GM19193 (cell line): ENCODE data around the gene ANKS1A.

Source experiments
- POLR2A ChIP-seq: IDR thresholded peaks from 4 replicates; pipeline ENCODE4 v1.6.1; 2011; ENCODE audit not compliant: insufficient read depth, insufficient read length; ENCODE audit errors: extremely low read depth

ANKS1A gene

DNA sequence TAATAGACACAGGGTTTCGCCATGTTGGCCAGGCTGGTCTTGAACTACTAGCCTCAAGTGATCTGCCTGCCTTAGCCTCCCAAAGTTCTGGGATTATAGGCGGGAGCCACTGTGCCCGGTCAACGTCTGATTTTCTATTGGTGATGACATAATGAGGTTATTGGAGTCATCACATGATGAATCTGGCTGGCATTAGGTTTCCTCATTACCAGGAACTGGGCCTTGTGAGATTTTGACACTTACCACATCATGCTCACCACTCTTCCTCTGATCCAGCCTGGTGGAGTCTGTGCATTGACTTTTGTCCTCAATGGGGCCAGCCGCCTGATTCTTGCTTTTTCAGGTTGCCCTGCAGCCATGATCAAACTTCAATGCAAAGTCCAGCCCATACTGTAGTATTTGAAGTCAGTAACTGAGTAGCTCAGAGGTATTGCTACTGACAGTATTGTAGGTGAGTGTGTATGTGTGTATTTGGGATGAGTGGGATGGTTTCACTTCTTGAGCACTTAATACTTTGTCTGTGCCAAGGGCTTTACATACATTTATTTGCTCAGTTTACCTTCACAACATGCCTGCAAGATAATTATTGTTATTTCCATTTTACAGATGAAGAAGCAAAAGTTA lies 16.0 kb downstream of the ANKS1A start:
- no peak for TF ChIP-seq POLR2A

DNA sequence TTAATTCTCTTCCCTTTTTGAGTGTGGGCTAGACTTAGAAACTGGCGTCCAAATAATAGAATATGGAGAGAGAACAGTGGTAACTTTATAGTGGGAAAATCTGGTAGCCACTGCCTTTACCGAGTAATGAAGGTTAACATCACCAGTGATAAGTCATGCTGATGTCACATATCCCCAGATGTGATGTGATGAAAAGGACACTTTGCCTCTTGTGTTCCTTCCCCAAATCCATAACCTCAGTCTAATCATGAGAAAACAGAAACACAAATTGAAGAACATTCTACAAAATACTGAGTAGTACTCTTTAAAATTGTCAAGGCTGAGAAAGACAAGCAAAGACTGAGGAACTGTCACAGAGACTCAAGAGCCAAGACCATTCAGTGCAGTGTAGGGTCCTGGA lies 17.8 kb downstream of the ANKS1A start:
- TF ChIP-seq POLR2A: no peak

DNA sequence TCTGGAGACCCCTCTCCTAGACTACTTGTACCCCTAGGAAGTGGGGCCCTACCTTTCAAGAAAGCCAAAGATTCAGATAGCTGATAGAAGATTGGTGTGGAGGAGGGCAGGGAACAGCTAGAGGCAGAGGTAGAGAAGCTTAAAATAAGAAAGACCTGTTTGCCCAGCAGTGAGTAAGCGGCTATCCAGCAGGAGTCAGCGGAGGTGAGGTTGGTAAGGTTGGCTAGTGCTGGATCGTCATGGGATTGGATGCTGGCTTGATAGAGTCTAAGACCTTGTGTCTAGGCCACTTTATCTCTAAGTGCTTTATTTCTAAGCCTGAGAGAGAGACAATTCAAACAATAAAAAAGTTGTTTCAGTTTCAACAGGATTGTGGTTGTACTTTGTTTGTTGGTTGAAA lies 19.1 kb downstream of the ANKS1A start:
- TF ChIP-seq POLR2A: no peak

DNA sequence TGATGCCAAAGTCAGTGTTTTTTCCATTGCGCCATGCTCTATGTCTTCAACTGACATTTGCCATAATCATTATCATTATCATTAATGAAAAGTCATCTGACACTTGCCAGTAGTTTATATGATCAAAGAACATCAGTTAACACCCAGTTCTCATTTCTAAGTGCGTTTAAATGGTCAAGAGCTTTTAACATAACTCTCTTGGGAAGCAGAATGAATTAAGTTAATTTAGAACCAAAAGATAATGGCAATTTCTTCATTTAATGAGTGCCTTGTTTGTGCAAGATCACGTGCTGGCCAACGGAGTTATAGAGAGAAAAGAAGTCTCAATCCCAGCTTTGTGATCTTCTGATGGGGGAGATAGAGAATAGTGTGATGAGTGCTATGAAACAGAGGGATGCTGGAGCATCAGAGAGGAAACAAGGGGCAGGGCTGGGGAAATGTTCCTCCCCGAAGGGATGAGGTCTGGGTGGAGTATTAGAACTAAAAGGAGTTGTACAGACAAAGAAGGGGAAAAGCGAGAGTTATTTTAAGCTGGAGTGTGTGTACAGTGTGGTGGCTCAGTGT lies 20.3 kb downstream of the ANKS1A start:
- no peak for TF ChIP-seq POLR2A

DNA sequence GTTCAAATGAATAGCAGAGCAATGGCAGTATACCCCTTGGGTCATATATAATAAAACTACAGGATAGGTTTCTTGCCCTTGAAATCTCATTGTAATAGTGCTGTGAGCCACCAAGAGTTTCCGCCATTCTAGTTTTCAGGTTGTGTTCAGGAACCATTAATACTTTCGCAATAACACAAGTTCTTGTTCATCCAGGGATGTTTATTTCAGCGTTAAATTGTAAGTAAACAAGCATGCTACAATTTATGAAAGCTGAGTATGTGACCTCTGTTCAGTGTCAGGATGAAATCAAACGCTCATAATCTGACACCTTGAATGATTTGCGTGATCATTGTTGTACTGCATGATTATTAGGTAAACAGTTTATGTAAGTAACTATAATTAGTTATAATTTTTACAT lies 22.8 kb downstream of the ANKS1A start:
- TF ChIP-seq POLR2A: no peak

DNA sequence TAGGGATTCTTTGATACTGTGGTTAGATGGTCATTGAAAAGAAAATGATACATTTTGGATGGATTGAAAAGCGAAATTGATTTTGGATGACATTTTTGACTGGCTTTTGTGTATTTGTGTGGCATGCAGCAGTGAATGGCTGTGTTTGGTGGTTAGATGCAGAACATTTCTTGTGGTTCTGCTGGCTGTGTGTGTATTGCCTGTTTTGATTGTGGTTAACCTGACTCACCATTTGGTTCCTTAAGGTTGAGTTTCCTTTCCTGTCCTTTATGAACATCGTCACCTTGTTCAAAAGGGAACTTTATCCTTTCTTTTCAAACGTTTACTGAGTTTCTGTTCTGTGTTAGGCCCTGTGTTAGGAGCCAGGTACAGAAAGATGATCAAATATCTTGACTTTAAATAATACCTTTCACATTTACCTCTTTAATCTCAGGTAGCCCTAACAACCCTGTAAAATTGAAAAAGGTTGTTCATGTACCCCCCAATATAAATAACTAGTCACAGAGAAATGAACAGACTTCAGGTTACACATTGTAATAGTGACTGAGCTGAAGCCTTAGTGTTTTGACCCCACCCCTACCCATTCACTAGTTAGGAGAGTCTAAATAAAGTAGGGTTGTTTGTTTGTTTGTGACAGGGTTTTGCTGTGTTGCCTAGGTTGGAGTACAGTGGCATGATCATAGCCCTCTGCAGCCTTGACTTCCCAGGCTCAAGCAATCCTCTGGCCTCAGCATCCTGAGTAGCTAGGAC lies 23.8 kb downstream of the ANKS1A start:
- no peak for TF ChIP-seq POLR2A

DNA sequence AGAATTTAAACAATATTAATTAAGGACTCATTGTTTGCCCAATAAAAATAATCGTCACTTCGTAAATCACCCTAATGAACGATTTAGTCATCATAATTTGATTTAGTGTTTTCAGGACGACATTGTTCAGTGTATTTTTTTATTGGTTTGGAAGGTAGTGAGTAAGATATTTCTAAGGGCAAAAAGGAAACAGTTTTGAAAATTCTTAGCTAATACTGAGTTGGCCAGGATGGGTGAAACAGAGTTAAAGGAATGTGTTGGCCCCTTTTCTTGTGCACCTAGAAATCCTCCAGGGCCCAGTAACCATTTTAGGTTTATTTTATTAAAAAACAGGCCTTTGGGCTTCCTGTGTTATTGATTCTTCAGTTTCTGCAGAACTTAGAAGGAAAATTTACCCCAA lies 25.3 kb downstream of the ANKS1A start:
- TF ChIP-seq POLR2A: no peak

DNA sequence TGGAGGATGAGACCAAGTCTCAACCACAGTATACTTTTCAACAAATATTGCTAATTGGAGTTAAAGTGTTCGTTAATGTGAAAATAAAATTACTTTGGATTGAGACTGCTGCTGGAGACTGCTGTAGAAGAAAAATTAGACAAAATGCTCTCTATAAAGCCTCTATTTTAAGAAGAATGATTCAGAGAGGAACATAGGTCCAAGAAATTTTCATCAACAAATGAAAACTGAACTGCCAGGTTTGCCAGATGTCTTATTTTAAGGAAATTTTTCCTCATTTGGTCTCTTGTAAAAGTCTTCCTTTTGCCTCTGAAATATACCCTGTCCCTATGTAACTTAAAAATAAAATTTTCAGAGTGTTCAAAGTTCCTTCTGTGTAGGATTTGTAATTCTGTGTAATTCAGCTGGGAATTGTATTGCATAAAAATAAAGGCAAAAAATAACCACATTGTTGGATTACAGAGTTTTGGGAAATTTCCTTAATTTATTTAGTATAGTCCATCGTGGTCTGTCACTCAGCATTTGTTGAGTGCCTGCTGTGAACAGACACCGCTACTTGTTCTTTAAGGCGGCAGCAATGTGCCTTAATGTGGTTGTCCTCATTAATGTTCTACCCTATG lies 27.4 kb downstream of the ANKS1A start:
- no peak for TF ChIP-seq POLR2A

DNA sequence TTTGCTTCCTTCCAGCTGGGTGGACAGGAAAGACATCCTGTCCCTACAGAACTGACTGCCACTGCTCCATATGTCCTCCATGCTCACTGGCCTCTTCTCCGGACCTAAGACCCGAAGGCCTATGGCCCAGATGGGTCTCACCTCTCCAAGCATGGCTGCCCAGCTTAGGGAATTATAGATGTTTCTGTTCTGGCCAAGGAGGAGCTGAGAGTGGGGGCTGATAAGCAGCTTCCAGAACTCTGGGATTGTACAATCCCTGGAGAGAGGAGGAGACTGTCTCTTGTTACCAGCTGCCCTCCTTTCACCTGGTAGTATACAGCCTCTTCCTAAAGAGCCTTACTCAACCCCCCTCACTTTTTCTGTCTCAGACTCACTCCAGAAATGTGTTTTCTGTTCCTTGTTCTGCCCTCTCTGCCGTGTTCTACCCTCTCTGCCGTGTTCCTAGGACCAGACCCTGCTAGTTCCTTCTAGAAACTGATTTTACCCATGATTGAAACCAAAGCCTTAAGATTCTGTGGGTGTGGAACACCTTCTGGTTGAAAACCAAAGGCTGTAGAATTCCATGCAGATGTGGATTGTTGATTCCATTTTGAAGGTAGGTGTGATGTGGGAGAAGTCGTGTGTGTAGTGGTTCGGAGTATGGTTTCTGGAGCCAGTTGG lies 28.7 kb downstream of the ANKS1A start:
- TF ChIP-seq POLR2A: no peak

DNA sequence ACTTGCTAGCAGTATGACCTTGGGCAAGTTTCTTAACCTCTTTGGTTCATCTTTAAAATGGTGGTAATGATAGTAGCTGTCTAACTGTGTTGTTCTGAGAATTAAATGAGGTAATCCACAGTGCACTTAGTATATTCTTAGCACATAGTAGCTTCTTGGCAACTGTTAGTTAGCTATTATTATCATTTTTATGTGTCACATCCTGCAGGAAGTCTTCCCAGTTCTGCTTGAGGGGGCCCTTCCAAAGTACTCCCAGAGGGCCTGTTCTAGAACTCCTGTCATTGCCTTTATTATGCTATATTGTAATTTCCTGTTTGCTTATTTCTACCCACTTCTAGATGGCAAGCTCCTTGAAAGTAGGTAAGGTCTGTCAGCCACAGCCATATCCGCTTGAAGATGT lies 30.6 kb downstream of the ANKS1A start:
- no peak for TF ChIP-seq POLR2A

DNA sequence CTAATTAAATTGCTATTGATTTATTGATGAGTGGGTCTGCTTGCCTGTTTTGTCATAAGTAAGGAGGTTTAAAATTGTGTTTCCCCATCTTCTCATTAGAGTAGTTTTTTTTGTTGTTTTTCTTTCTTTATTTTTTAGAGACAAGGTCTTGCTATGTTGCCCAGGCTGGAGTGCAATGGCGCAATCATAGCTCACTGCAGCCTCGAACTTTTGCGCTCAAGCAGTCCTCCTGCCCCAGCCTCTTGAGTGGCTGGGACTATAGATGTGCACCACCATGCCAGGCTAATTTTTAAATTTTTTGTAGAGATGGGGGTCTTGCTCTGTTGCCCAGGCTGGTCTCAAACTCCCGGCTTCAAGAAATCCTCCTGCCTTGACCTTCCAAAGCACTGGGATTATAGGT lies 31.0 kb downstream of the ANKS1A start:
- TF ChIP-seq POLR2A: no peak

DNA sequence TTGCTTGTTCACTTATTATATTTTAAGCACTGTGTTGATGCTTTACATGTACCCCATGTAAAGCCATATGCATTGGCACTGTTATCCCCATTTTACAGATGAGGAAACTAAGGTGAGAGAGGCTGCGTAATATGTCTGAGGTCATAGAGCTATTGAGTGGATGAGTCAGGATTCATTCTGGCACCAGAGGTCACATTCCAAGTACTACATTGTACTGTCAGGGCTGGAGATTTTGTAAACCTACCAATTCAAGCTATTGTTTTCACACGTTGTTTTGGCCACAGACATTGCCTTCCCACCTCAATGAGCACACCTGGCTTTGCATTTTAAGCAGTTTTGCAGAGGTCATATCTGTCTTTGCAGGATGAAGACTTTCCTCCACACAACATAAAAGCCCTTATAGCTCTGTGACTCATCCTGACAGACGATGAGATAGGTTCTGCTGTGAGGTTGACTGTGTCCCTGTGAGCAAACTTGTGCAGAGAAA lies 33.2 kb downstream of the ANKS1A start:
- no peak for TF ChIP-seq POLR2A

DNA sequence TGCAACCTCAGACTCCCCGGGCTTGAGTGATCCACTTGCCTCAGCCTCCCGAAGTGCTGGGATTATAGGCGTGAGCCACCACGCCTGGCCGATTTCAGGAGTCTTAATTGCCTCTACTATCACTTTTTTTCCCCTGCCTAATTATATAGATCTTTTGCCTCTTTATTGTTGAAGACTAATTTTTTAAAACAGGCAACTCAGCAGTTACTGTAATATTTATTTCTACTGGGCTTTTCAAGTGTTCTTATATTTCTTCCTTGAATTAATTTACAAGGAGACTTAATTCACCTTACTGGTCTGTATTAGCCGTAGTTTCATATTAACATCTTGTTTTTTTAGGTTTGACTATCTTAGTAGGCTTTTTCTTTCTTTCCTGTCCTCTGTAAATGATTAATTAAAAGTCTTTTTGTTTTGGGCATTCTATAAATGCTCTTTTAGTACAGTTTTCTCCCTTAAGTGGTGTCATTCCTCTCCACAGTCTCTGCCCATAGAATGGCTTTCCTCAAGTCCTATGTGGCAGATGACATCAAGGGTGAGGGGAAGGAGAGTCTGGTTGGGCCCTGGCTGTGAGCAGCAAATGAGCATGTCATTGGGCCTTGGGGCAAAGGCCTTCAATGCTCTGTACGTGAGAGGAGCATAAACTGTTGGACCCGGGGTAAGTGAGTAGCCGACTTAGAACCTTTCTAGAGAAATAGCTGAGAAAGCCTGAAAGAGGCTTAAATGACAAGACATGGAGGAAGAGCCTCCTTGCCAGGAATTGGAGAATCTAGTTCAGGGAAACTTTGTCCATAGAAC lies 36.0 kb downstream of the ANKS1A start:
- no peak for TF ChIP-seq POLR2A

DNA sequence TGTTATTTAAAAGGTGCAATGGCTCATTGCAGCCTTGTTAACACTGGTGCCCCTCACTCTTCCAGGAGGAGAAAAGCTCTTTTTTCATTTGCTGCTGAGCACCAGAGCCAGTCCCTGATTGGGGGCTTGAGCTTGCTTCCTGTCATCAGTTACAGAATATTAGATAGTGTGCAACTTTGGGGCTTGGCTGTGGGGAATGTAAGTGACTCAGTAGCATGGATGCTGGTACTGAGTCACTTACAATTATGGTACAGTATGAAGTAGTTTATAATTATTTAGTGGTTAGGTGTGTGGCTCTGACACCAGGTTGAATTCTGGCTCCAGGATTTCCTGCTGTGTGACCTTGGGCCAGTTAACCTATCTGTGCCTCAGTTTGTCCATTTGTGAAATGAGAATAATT lies 37.6 kb downstream of the ANKS1A start:
- no peak for TF ChIP-seq POLR2A
